Esophagus squamous epithelium (tissue), 5 donors: ENCODE data around the gene PEDS1. TPM values are rescaled to one million over a fixed set of nuclear protein-coding genes. Genes with fewer than 3 reads are reported as not detected.

Source experiments
- DNase-seq: peaks from one replicate; lab custom pipeline; 2025; lab: John Stamatoyannopoulos, UW
- H3K27ac ChIP-seq, 4 donors: fragments of 200-600 bp; sonication (generic); one replicate each; pipeline ENCODE4 v1.5.1; 2016 to 2019; ENCODE audit warnings: mild to moderate bottlenecking in 1 of 4
- H3K27me3 ChIP-seq, 4 donors: fragments of 200-600 bp; sonication (generic); 1 replicate in 3 of 4; 2 replicates in 1 of 4; pipeline versions ENCODE4 v1.5.1 to v1.6.0; 2017 to 2021; ENCODE audit warnings: antibody characterized with exemption in 1 of 4
- H3K36me3 ChIP-seq, 3 donors: fragments of 200-600 bp; sonication (generic); one replicate each; pipeline ENCODE4 v1.5.1; 2016 to 2019
- H3K4me1 ChIP-seq, 3 donors: fragments of 200-600 bp; sonication (generic); one replicate each; pipeline ENCODE4 v1.5.1; 2017 to 2019
- H3K4me3 ChIP-seq, 4 donors: fragments of 200-600 bp; sonication (generic); 1 replicate in 3 of 4; 2 replicates in 1 of 4; pipeline ENCODE4 v1.5.1; 2016 to 2019; ENCODE audit warnings: mild to moderate bottlenecking in 2 of 4, moderate library complexity in 1 of 4
- H3K9me3 ChIP-seq, 3 donors: fragments of 200-600 bp; sonication (generic); one replicate each; pipeline ENCODE4 v1.5.1; 2016 to 2019
- POLR2A ChIP-seq, 4 donors: fragments of 450-650 bp; IDR thresholded peaks; one replicate each; pipeline ENCODE4 v1.6.1; 2017; ENCODE audit warnings: antibody characterized with exemption in 4 of 4, mild to moderate bottlenecking in 4 of 4, moderate library complexity in 3 of 4
- WGBS, 2 donors: methylation state at CpG; one replicate each; pipeline ENCODE4 v1.1.5; 2018; 5-methylcytosine and 5-hydroxymethylcytosine counted together
- intact Hi-C: fragments of 100-400 bp; cut with DNase I; formaldehyde crosslinking; loops from one replicate; pipeline ENCODE4 v1.15.0; 2022
- total RNA-seq, 4 donors: library from RNA; depleted of rRNA; stranded (reverse); fragments of >200 nt; gene quantifications; one replicate each; pipeline ENCODE4 v1.1.0, GENCODE V29; 2016
- TF ChIP-seq, protein P1 (sequence below), 6 experiments: fragments of 450-650 bp in 4 of 6; fragments of 200-600 bp in 2 of 6; sonication (generic) in 2 of 6; IDR thresholded peaks; one replicate each; pipeline ENCODE4 v1.5.1; 2016 to 2019; ENCODE audit warnings: antibody characterized with exemption in 6 of 6, mild to moderate bottlenecking in 4 of 6, moderate library complexity in 4 of 6
- donor health status: DM: yes; HTN: yes; CAD: no.

Gene PEDS1
- total RNA-seq, 4 donors from 2014 or later = 32.8 to 54.0 (median 46.7) TPM

- Histone ChIP-seq H3K36me3 (peaks cover 0 to 15% (median 4%) of the 10 kb centered on the region in 3 donors), H3K27ac (peak overlapping the region; percentile 92 to 100 (median 96)), H3K27me3 (no peaks in the 10 kb centered on the region), H3K4me1 (peaks cover 22 to 44% (median 23%) of the 10 kb centered on the region in 3 donors), H3K4me3 (peak overlapping the region; percentile 68 to 98 (median 82)), H3K9me3 (no peaks in the 10 kb centered on the region)
- no peak for DNase-seq
- 43 to 70% methylated on average over 2 to 8 of the region's 16 CpGs for WGBS, 2 donors
- TF ChIP-seq POLR2A (IDR thresholded peaks at IDR 0.05) = peak in 1 of 4 donors; percentile 13
- TF ChIP-seq, protein P1, sequence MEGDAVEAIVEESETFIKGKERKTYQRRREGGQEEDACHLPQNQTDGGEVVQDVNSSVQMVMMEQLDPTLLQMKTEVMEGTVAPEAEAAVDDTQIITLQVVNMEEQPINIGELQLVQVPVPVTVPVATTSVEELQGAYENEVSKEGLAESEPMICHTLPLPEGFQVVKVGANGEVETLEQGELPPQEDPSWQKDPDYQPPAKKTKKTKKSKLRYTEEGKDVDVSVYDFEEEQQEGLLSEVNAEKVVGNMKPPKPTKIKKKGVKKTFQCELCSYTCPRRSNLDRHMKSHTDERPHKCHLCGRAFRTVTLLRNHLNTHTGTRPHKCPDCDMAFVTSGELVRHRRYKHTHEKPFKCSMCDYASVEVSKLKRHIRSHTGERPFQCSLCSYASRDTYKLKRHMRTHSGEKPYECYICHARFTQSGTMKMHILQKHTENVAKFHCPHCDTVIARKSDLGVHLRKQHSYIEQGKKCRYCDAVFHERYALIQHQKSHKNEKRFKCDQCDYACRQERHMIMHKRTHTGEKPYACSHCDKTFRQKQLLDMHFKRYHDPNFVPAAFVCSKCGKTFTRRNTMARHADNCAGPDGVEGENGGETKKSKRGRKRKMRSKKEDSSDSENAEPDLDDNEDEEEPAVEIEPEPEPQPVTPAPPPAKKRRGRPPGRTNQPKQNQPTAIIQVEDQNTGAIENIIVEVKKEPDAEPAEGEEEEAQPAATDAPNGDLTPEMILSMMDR (IDR thresholded peaks at IDR 0.05) = no peak
- intact Hi-C loops = no loop called here
Observed at GRCh38 chr20:50193836-50194421, 40.4 kb upstream of the PEDS1 start.

DNA sequence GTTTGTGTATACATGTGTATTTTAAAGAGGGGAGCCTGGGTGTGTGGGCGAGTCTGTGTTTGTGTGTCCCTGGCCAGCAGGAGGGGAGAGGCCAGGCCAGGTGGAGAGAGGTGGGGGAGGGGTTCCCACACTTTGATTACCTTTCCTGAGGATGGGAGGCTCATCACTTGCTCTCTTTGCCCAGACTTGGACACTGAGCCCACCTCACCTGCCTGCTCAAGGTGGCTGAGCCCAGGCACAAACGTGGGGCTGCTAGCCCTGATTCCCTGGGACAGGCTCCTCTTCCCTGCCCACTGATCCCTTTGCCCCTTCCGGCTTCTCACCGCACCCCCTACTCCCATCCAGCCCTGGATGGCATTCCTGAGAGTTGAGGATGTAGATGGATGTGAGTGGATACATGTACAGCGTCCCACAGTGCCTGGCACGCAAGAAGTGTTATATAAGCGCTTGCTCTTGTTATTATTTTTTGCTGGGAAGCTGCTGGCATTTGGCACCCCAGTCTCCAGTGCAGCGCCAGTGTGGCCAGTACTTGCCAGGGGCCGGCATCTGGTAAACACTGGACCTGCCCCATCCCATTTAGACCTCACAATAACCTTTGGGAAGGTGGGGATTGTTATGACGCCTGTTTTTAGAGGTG is 39.8 kb upstream of the PEDS1 start:
- no peaks in the 10 kb centered on the region for H3K27me3 ChIP-seq
- H3K4me3 ChIP-seq = peak overlapping the region; percentile 68 to 98 (median 82)
- no peak for DNase-seq
- H3K27ac ChIP-seq = peak overlapping the region; percentile 92 to 100 (median 96)
- H3K9me3 ChIP-seq = no peaks in the 10 kb centered on the region
- WGBS, 2 donors = 44 to 46% methylated on average over 8 of the region's 10 CpGs
- peaks cover 22 to 44% (median 23%) of the 10 kb centered on the region in 3 donors for H3K4me1 ChIP-seq
- intact Hi-C loops = no loop called here
- TF ChIP-seq, protein P1 (IDR thresholded peaks at IDR 0.05) = no peak
- no peak for TF ChIP-seq POLR2A (IDR thresholded peaks at IDR 0.05)
- peaks cover 0 to 15% (median 4%) of the 10 kb centered on the region in 3 donors for H3K36me3 ChIP-seq

GRCh38 chr20:50192364-50193198 is 39.1 kb upstream of the PEDS1 start:
- no peak for DNase-seq
- H3K9me3 ChIP-seq = no peaks in the 10 kb centered on the region
- peaks cover 0 to 15% (median 4%) of the 10 kb centered on the region in 3 donors for H3K36me3 ChIP-seq
- intact Hi-C loops = no loop called here
- peak in 1 of 4 donors; percentile 37 for TF ChIP-seq POLR2A (IDR thresholded peaks at IDR 0.05)
- TF ChIP-seq, protein P1 (IDR thresholded peaks at IDR 0.05) = no peak
- H3K27me3 ChIP-seq = no peaks in the 10 kb centered on the region
- WGBS, 2 donors = 2% methylated on average over 18 to 19 of the region's 25 CpGs
- H3K27ac ChIP-seq = peak overlapping the region; percentile 92 to 100 (median 98)
- H3K4me1 ChIP-seq = peaks cover 22 to 48% (median 25%) of the 10 kb centered on the region in 3 donors
- peak overlapping the region; percentile 68 to 98 (median 82) for H3K4me3 ChIP-seq

- H3K9me3 ChIP-seq = no peaks in the 10 kb centered on the region
- peak overlapping the region; percentile 68 to 98 (median 82) for H3K4me3 ChIP-seq
- peak; percentile 27 for DNase-seq
- peak in 1 of 4 donors; percentile 7 for TF ChIP-seq POLR2A (IDR thresholded peaks at IDR 0.05)
- TF ChIP-seq, protein P1 (IDR thresholded peaks at IDR 0.05) = peak in 4 of 6 experiments; percentile 16 to 73 (median 68)
- H3K27ac ChIP-seq = peak overlapping the region; percentile 92 to 100 (median 98)
- H3K27me3 ChIP-seq = no peaks in the 10 kb centered on the region
- H3K4me1 ChIP-seq = peaks cover 22 to 56% (median 32%) of the 10 kb centered on the region in 3 donors
- intact Hi-C loops = no loop called here
- H3K36me3 ChIP-seq = peaks cover 0 to 15% (median 4%) of the 10 kb centered on the region in 3 donors
- 0% methylated on average over 8 to 23 of the region's 96 CpGs for WGBS, 2 donors
Observed at GRCh38 chr20:50191544-50192363, 38.2 kb upstream of the PEDS1 start.
